ENCODE measurements around the gene HEXD.

DNA sequence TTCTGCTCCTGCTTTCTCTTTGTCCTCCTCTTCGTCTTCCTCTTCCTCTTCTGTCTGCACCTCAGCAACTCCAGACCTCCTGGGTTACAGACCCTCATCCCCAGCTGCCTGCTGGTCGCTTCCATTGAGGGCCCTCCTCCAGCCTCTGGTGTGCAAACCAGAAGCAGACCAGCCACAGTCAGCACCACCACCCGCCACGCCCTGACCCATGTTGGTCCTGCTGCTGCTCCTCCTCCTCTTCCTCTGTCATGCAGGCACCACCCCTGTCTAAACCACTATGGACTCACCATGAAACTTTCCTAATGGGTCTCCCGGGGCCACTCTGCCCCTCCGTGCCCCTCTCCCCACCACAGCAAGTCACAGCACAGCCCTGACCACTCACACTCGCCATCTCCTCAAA lies 11.7 kb downstream of the HEXD start:
- TF ChIP-seq CTCF (IDR thresholded peaks at IDR 0.05; ENCODE audit: control extremely low read depth in 1 of 3, insufficient read depth in 1 of 3, low read depth in 1 of 3, low read length in 3 of 3): no peak
- no peak for TF ChIP-seq CHD1 (IDR thresholded peaks at IDR 0.05; ENCODE audit: low read depth, low read length)
- TF ChIP-seq NRF1 (IDR thresholded peaks at IDR 0.05; ENCODE audit: low read depth, low read length): no peak
- TF ChIP-seq POLR2AphosphoS5 (IDR thresholded peaks at IDR 0.05; ENCODE audit: low read depth, low read length): no peak
- no peak for TF ChIP-seq RAD21 (IDR thresholded peaks at IDR 0.05 in 1 of 2, conservative IDR thresholded peaks at IDR 0.05 in 1 of 2; ENCODE audit: low read depth in 2 of 2, low read length in 2 of 2)
